GM06990 (cell line): ENCODE measurements around the gene ADSS1.

Experiments
- DNase-seq: peaks from one replicate; pipeline ENCODE4 v3.0.0-alpha.2; 2011; ENCODE audit not compliant: insufficient read length; ENCODE audit errors: extremely low read depth
- H3K27me3 ChIP-seq: replicated peaks from 2 replicates; pipeline ENCODE4 v1.6.0; 2011; ENCODE audit warnings: low read length; ENCODE audit not compliant: control insufficient read depth, insufficient read depth
- H3K36me3 ChIP-seq: 2 replicates; pipeline ENCODE4 v1.5.1; 2011; ENCODE audit warnings: low read length; ENCODE audit not compliant: control insufficient read depth, insufficient read depth
- H3K4me3 ChIP-seq: replicated peaks from 2 replicates; pipeline ENCODE4 v1.5.1; 2011; ENCODE audit warnings: low read depth, mild to moderate bottlenecking, control low read depth, low read length
- CTCF ChIP-seq: IDR thresholded peaks from 2 replicates; pipeline ENCODE4 v1.5.1; 2011; ENCODE audit warnings: low read length, control low read depth, mild to moderate bottlenecking, inconsistent platforms; ENCODE audit not compliant: insufficient read depth, poor library complexity, severe bottlenecking

Gene ADSS1

DNA sequence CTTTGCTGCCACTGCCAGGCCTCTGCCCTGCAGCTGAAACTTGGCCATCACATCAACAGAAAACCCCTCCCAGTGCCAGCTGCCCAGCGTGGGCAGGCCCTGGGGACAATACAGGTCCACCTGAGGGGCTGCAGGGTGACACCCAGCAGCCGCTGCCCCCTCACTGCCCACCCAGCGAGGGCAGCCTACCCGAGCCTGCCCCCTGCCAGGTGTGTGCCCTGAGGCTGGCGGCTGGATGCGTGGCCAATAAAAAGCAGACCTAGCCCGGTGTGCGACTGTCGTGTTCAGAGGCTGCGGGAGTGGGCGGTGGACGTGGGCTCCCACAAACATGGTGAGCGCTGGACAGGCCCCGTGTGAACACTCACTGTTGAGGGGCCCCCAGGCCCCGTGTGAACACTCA is 4.7 kb upstream of the ADSS1 start:
- Histone ChIP-seq H3K36me3 (0 out of 2 replicates have a peak, but pooled peaks cover 1% of the 10 kb centered on the region), H3K27me3 (no peaks in the 10 kb centered on the region), H3K4me3 (no peak overlapping the region)
- no peak for TF ChIP-seq CTCF
- no peak for DNase-seq

DNA sequence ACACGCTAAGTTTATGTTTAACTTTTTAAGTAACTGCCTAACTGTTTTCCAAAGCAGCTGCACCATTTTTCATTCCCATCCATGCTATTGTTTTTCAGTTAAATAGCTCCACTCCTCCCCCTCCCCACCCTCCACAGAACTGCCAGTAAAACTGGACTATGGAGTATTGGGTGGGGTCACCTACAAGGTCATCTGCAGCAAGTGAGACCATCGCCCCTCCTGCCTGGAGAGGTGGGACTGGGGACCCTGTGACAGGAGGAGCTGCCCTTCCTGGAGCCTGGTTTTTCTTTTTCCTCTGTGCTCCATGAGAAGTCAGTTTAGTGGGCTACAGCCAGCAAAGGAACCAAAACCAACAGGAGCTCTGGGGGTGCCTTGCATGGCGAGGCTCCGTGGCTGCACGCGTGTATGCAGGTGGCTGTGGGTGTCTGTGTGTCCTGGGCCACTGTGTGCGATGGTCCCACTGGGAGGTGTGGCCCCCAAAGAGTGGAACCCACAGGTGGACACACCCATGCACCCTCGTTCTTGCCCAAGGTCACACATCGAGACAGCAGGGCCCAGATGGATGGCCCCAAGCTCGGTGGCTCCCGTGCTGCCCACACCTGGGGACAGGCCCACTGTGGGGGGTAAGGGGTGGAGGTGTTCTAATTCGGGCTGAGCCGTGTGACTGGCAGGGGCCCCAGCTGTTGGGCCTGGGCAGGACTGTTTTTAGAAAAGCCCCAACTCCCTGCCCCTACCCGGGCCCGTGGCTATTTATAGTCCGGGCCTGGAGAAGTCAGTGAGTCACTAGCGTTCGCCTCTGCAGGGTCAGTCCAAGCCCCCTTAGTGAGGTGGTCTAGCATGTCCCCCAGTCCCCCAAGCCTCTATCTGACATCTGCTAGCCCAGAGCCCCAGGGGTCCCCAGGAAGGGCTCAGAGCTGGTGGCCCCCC is 2.3 kb upstream of the ADSS1 start:
- Histone ChIP-seq H3K27me3 (no peaks in the 10 kb centered on the region; the same call in 1 of the 2 replicates), H3K4me3 (no peak overlapping the region), H3K36me3 (no peaks in the 10 kb centered on the region)
- no peak for TF ChIP-seq CTCF
- no peak for DNase-seq

- no peaks in the 10 kb centered on the region; the same call in 1 of the 2 replicates for H3K27me3 ChIP-seq
- no peak for DNase-seq
- H3K4me3 ChIP-seq = no peak overlapping the region
- no peak for TF ChIP-seq CTCF
- no peaks in the 10 kb centered on the region for H3K36me3 ChIP-seq
Measured at GRCh38 chr14:104722938-104723650, 935 bp upstream of the ADSS1 start.

DNA sequence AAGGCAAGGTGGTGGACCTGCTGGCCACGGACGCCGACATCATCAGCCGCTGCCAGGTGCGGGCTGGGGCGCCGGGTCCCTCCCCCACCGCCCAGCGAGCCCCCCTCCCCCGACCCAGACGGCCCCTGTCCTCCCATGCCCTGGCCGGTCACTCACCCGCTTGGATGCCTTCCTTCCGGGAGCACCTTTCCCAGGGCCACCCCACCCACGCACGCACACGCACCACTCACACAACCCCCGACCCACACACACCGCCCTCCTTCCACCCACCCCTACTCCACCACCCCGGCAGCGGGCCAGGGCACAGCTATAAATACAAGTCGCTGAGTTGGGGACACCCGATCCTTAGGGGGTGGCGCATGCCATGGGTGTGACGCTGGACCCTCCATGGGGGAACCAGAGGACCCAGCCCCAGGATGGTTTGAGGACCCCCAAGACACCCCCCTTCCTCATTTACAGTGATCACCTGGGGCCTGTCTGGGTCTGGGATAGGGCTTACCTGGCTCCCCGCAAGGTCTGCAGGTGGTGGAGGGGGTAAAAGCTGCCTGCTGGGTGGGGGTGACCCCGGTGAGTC is 465 bp downstream of the ADSS1 start:
- peak overlapping the region; percentile 64 for H3K4me3 ChIP-seq
- no peaks in the 10 kb centered on the region for H3K36me3 ChIP-seq
- no peaks in the 10 kb centered on the region; the same call in 1 of the 2 replicates for H3K27me3 ChIP-seq
- DNase-seq = no peak
- no peak for TF ChIP-seq CTCF

- no peak overlapping the region for H3K4me3 ChIP-seq
- H3K36me3 ChIP-seq = no peaks in the 10 kb centered on the region
- no peaks in the 10 kb centered on the region; the same call in 1 of the 2 replicates for H3K27me3 ChIP-seq
- peak; percentile 4 for TF ChIP-seq CTCF
- DNase-seq = no peak
Measured at GRCh38 chr14:104724981-104725771, 1.1 kb downstream of the ADSS1 start.
